Stimulated activated CD4-positive, alpha-beta T cell treated with anti-CD3 and anti-CD28 coated beads, Interleukin-12 subunit alpha, Interleukin-12 subunit beta, amount 100 ng/mL, for 4 hours (primary cell): Measurements from ENCODE around the gene SPRED2.

Source experiments
- DNase-seq: peaks from one replicate; pipeline ENCODE4 v3.0.0-alpha.2; 2020

SPRED2 gene

GRCh38 chr2:65411056-65411795, 21.2 kb downstream of the SPRED2 start:
- no peak for DNase-seq

- DNase-seq: no peak
These were observed 23.4 kb downstream of the SPRED2 start for GRCh38 chr2:65409045-65409444.

GRCh38 chr2:65407240-65407639, 25.2 kb downstream of the SPRED2 start:
- no peak for DNase-seq

GRCh38 chr2:65404988-65405697, 27.3 kb downstream of the SPRED2 start:
- no peak for DNase-seq

- DNase-seq: no peak
These were observed 28.9 kb downstream of the SPRED2 start for GRCh38 chr2:65403529-65403915.

GRCh38 chr2:65402780-65403528, 29.4 kb downstream of the SPRED2 start:
- no peak for DNase-seq

- DNase-seq: no peak
These were observed 30.1 kb downstream of the SPRED2 start for GRCh38 chr2:65402323-65402722.

- DNase-seq: no peak
These were observed 35.3 kb downstream of the SPRED2 start for GRCh38 chr2:65397122-65397521.

- no peak for DNase-seq
These were observed 35.9 kb downstream of the SPRED2 start for GRCh38 chr2:65396348-65397026.

- no peak for DNase-seq
These were observed 36.6 kb downstream of the SPRED2 start for GRCh38 chr2:65395621-65396347.

GRCh38 chr2:65393743-65394422, 38.5 kb downstream of the SPRED2 start:
- DNase-seq: no peak

GRCh38 chr2:65393046-65393445, 39.4 kb downstream of the SPRED2 start:
- DNase-seq: no peak

GRCh38 chr2:65392609-65393008, 39.8 kb downstream of the SPRED2 start:
- DNase-seq: no peak

GRCh38 chr2:65390134-65390533, 42.3 kb downstream of the SPRED2 start:
- peak; percentile 13 for DNase-seq

GRCh38 chr2:65389476-65389875, 42.9 kb downstream of the SPRED2 start:
- no peak for DNase-seq

- no peak for DNase-seq
These were observed 43.6 kb downstream of the SPRED2 start for GRCh38 chr2:65388596-65389390.

GRCh38 chr2:65388051-65388531, 44.3 kb downstream of the SPRED2 start:
- no peak for DNase-seq

- DNase-seq: no peak
These were observed 45.4 kb downstream of the SPRED2 start for GRCh38 chr2:65386989-65387388.

GRCh38 chr2:65386344-65386743, 46.1 kb downstream of the SPRED2 start:
- DNase-seq: no peak

- no peak for DNase-seq
These were observed 48.6 kb downstream of the SPRED2 start for GRCh38 chr2:65383541-65384488.
